Measurements from ENCODE around the gene ELFN2. TPM values are rescaled to one million over a fixed set of nuclear protein-coding genes. Genes with fewer than 3 reads are reported as not detected.

ELFN2 gene
- total RNA-seq, 2 experiments from 2014 or later = 0.57 to 0.79 TPM

- Mint-ChIP-seq H3K27me3 (ENCODE audit: low read depth) (no peaks in the 10 kb centered on the region), H3K4me1 (ENCODE audit: low read depth) (peaks cover 6% of the 10 kb centered on the region), H3K36me3 (ENCODE audit: low read depth) (peaks cover 5% of the 10 kb centered on the region), H3K4me3 (no peak overlapping the region), H3K9me3 (no peaks in the 10 kb centered on the region), H3K27ac (no peak overlapping the region)
- no peak for DNase-seq
- intact Hi-C loops (cut with micrococcal nuclease) = loop anchor here (10.0 kb wide), 1 partner anchor 379 kb away; no protein-coding TSS in a partner anchor
- CTCF ChIA-PET = interaction anchor here (0.6 to 1.1 kb wide), 4 partner anchors 16 to 877 kb away, joined by 3 read pairs; no protein-coding TSS in a partner anchor
Measured at GRCh38 chr22:37453696-37454095, 26.4 kb upstream of the ELFN2 start.

- intact Hi-C loops (cut with micrococcal nuclease) = loop anchor here (10.0 kb wide), 1 partner anchor 376 kb away; no protein-coding TSS in a partner anchor
- Mint-ChIP-seq H3K9me3 (no peaks in the 10 kb centered on the region), H3K27me3 (ENCODE audit: low read depth) (no peaks in the 10 kb centered on the region), H3K4me1 (ENCODE audit: low read depth) (peaks cover 6% of the 10 kb centered on the region), H3K27ac (no peak overlapping the region), H3K4me3 (no peak overlapping the region), H3K36me3 (ENCODE audit: low read depth) (peaks cover 3% of the 10 kb centered on the region)
- DNase-seq = no peak
- CTCF ChIA-PET = no interaction called here
Measured at GRCh38 chr22:37451218-37451617, 23.9 kb upstream of the ELFN2 start.

DNA sequence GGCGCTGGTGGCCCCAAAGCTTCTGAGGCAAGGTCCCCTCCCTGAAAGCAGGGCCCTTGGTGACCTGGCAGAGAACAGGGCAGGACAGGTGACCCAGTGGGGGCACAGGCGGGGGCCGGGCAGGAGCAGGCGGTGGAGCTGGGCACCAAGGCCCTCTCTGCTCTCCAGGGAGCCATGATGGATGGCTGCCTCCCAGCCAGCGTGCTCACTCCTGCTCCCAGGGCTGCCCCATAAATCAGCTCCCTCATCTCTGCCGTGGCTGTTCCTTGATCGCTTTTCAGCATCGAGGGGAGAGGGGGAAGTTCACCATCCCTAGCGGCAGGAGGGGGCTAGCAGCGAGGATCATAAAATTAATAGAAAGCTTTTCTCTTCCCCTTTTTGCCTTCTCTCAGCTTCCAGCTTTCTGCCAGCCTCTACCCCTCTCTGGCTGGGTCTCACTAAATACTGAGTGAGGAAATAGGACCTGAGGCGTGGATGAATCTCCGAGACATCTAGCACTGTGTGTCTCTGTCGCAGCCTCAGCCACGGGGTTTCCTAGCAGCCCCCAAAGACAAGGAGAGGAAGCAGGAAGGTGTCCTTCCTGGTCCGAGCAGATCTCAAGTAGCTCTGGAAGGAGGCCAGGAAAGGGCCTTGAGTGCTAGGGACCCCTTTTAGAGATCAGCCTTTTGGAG, 22.2 kb upstream of the ELFN2 start:
- no peak for DNase-seq
- CTCF ChIA-PET = interaction anchor here (0.6 to 1.1 kb wide), 3 partner anchors 9 to 117 kb away, joined by 3 to 4 read pairs (median 3); no protein-coding TSS in a partner anchor
- Mint-ChIP-seq H3K36me3 (ENCODE audit: low read depth) (peaks cover 3% of the 10 kb centered on the region), H3K27ac (peak overlapping the region; percentile 39), H3K4me3 (no peak overlapping the region), H3K27me3 (ENCODE audit: low read depth) (no peaks in the 10 kb centered on the region), H3K4me1 (ENCODE audit: low read depth) (peaks cover 6% of the 10 kb centered on the region), H3K9me3 (no peaks in the 10 kb centered on the region)
- intact Hi-C loops (cut with micrococcal nuclease) = loop anchor here (10.0 kb wide), 1 partner anchor 375 kb away; no protein-coding TSS in a partner anchor

GRCh38 chr22:37448516-37449127, 21.3 kb upstream of the ELFN2 start:
- Mint-ChIP-seq H3K36me3 (ENCODE audit: low read depth) (peaks cover 3% of the 10 kb centered on the region), H3K27ac (no peak overlapping the region), H3K27me3 (ENCODE audit: low read depth) (no peaks in the 10 kb centered on the region), H3K4me1 (ENCODE audit: low read depth) (peaks cover 7% of the 10 kb centered on the region), H3K4me3 (no peak overlapping the region), H3K9me3 (no peaks in the 10 kb centered on the region)
- CTCF ChIA-PET = interaction anchor here (0.6 to 0.8 kb wide), 2 partner anchors 10 to 28 kb away, joined by 3 to 4 read pairs; no protein-coding TSS in a partner anchor
- intact Hi-C loops (cut with micrococcal nuclease) = no loop called here
- DNase-seq = no peak

- no peak overlapping the region for H3K27ac Mint-ChIP-seq
- H3K9me3 Mint-ChIP-seq = peaks cover 3% of the 10 kb centered on the region
- H3K27me3 Mint-ChIP-seq (ENCODE audit: low read depth) = no peaks in the 10 kb centered on the region
- CTCF ChIA-PET = interaction anchor here (1.2 kb wide), 1 partner anchor 27 kb away, joined by 3 read pairs; no protein-coding TSS in a partner anchor
- H3K4me3 Mint-ChIP-seq = no peak overlapping the region
- H3K36me3 Mint-ChIP-seq (ENCODE audit: low read depth) = no peaks in the 10 kb centered on the region
- H3K4me1 Mint-ChIP-seq (ENCODE audit: low read depth) = peaks cover 4% of the 10 kb centered on the region
- DNase-seq = no peak
- intact Hi-C loops (cut with micrococcal nuclease) = no loop called here
Measured at GRCh38 chr22:37445501-37445900, 18.2 kb upstream of the ELFN2 start.

- intact Hi-C loops (cut with micrococcal nuclease) = no loop called here
- Mint-ChIP-seq H3K4me3 (no peak overlapping the region), H3K9me3 (peaks cover 3% of the 10 kb centered on the region), H3K27me3 (ENCODE audit: low read depth) (no peaks in the 10 kb centered on the region), H3K27ac (no peak overlapping the region), H3K4me1 (ENCODE audit: low read depth) (peaks cover 2% of the 10 kb centered on the region), H3K36me3 (ENCODE audit: low read depth) (no peaks in the 10 kb centered on the region)
- DNase-seq = no peak
- CTCF ChIA-PET = no interaction called here
Measured at GRCh38 chr22:37443977-37444376, 16.7 kb upstream of the ELFN2 start.

DNA sequence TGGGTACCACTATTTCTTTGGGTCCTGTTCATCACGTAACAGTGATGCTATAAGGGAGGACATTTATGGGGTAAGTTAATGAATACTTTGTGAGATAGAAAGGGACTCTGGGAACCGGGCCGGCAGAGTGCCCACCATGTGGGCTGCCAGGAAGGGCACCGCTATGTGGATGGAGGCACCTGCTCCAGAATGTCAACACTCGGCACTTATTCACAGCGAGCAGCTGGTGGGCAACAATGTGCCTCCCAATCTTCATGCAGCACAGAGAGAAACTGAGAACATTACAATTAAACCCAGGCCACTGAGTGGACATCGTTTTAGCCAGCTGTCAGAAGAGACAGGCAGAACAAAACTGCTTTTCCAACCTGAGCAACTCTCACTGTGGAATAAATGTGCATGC, 15.8 kb upstream of the ELFN2 start:
- H3K27me3 Mint-ChIP-seq (ENCODE audit: low read depth) = no peaks in the 10 kb centered on the region
- CTCF ChIA-PET = interaction anchor here (1.4 to 1.8 kb wide), 2 partner anchors 12 to 13 kb away, joined by 4 to 5 read pairs; no protein-coding TSS in a partner anchor
- H3K4me3 Mint-ChIP-seq = no peak overlapping the region
- intact Hi-C loops (cut with micrococcal nuclease) = no loop called here
- peaks cover 3% of the 10 kb centered on the region for H3K9me3 Mint-ChIP-seq
- H3K27ac Mint-ChIP-seq = no peak overlapping the region
- H3K4me1 Mint-ChIP-seq (ENCODE audit: low read depth) = peaks cover 2% of the 10 kb centered on the region
- no peaks in the 10 kb centered on the region for H3K36me3 Mint-ChIP-seq (ENCODE audit: low read depth)
- no peak for DNase-seq

DNA sequence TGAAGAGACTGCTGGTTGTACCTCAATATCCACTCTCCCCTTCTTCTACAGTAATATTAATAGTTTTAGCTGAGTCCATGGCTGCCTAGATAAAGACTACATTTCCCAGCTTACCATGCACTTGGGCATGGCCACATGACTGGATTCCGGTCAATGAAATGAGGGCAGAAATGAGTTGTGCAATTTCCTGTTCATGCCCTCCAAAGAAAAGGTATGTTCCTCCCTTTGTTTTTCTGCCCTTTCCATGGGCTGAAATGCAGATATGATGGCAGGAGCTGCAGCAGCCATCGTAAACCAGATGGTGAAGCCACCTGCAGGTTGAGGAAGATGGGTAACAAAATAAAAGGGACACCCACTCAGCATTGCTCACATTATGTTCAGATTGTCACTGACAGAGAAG, 15.3 kb upstream of the ELFN2 start:
- no peak overlapping the region for H3K4me3 Mint-ChIP-seq
- H3K9me3 Mint-ChIP-seq = peaks cover 3% of the 10 kb centered on the region
- intact Hi-C loops (cut with micrococcal nuclease) = no loop called here
- DNase-seq = no peak
- no peak overlapping the region for H3K27ac Mint-ChIP-seq
- H3K36me3 Mint-ChIP-seq (ENCODE audit: low read depth) = no peaks in the 10 kb centered on the region
- H3K4me1 Mint-ChIP-seq (ENCODE audit: low read depth) = peaks cover 2% of the 10 kb centered on the region
- CTCF ChIA-PET = interaction anchor here (1.4 to 1.8 kb wide), 2 partner anchors 11 to 13 kb away, joined by 4 to 5 read pairs; no protein-coding TSS in a partner anchor
- no peaks in the 10 kb centered on the region for H3K27me3 Mint-ChIP-seq (ENCODE audit: low read depth)

DNA sequence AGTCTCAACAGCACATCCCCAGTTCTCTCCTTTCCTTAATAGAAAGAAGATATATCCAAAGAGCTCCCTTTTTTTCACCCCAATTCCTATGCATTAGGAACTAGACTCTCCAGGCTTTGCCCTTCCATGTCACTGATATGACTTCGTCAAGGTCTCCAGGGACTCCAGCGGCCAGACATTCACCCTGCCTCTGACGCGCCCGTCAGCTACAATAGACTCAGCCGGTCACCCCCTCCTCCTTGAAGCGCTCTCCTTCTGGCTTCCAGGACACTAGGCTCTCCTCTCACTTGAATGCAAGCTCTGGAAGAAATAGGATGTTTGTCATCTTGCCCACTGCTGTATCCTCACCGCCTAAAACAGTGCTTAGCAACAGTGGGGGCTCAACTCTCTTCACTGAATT, 14.9 kb upstream of the ELFN2 start:
- no peaks in the 10 kb centered on the region for H3K27me3 Mint-ChIP-seq (ENCODE audit: low read depth)
- intact Hi-C loops (cut with micrococcal nuclease) = no loop called here
- H3K4me3 Mint-ChIP-seq = no peak overlapping the region
- CTCF ChIA-PET = interaction anchor here (0.8 to 1.8 kb wide), 4 partner anchors 11 to 126 kb away, joined by 4 to 5 read pairs (median 4); no protein-coding TSS in a partner anchor
- H3K36me3 Mint-ChIP-seq (ENCODE audit: low read depth) = no peaks in the 10 kb centered on the region
- H3K4me1 Mint-ChIP-seq (ENCODE audit: low read depth) = peaks cover 2% of the 10 kb centered on the region
- no peak for DNase-seq
- peaks cover 3% of the 10 kb centered on the region for H3K9me3 Mint-ChIP-seq
- H3K27ac Mint-ChIP-seq = no peak overlapping the region

GRCh38 chr22:37440875-37441274, 13.6 kb upstream of the ELFN2 start:
- H3K9me3 Mint-ChIP-seq = peaks cover 3% of the 10 kb centered on the region
- no peaks in the 10 kb centered on the region for H3K27me3 Mint-ChIP-seq (ENCODE audit: low read depth)
- H3K36me3 Mint-ChIP-seq (ENCODE audit: low read depth) = no peaks in the 10 kb centered on the region
- intact Hi-C loops (cut with micrococcal nuclease) = no loop called here
- CTCF ChIA-PET = interaction anchor here (0.6 to 1.2 kb wide), 3 partner anchors 12 to 40 kb away, joined by 3 to 4 read pairs (median 3); no protein-coding TSS in a partner anchor
- DNase-seq = no peak
- H3K4me3 Mint-ChIP-seq = no peak overlapping the region
- H3K4me1 Mint-ChIP-seq (ENCODE audit: low read depth) = peaks cover 2% of the 10 kb centered on the region
- H3K27ac Mint-ChIP-seq = no peak overlapping the region

GRCh38 chr22:37439347-37439746, 12.1 kb upstream of the ELFN2 start:
- Mint-ChIP-seq H3K4me1 (ENCODE audit: low read depth) (peaks cover 2% of the 10 kb centered on the region), H3K9me3 (peaks cover 3% of the 10 kb centered on the region), H3K4me3 (no peak overlapping the region), H3K27ac (no peak overlapping the region), H3K27me3 (ENCODE audit: low read depth) (no peaks in the 10 kb centered on the region), H3K36me3 (ENCODE audit: low read depth) (no peaks in the 10 kb centered on the region)
- CTCF ChIA-PET = interaction anchor here (1.3 to 2.1 kb wide), 2 partner anchors 10 to 123 kb away, joined by 3 to 8 read pairs; no protein-coding TSS in a partner anchor
- no peak for DNase-seq
- intact Hi-C loops (cut with micrococcal nuclease) = no loop called here

DNA sequence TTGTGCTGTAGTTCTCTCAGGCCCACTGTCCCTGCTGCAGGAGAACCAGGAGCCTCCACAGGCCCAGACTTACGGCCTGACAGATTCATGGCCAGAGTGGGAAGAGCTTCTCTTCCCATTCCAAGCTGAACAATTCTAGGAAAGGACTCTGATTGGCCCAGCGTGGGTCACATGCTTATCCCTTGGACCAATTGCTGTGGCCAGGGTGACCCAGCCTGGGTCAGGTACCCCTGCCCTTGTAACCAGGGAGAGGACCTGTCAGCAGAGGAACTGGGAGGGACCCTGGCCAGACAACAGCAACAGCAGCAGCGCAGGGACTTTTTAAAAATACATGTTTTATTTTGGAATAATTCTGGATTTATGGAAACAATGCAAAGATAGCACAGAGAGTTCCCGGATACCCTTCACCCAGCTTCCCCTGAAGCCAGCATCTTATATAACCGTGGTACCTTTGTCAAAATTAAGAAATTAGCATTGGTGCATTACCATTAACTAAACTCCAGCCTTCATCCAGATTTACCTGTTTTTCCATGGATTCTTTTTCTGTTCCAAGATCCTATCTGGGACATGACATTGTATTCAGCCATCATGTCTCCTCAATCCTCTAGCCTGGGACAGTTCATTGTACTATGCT, 8.8 kb upstream of the ELFN2 start:
- H3K36me3 Mint-ChIP-seq (ENCODE audit: low read depth) = peaks cover 1% of the 10 kb centered on the region
- CTCF ChIA-PET = no interaction called here

More for the DNA sequence above, 8.8 kb upstream of the ELFN2 start:
- H3K4me3 Mint-ChIP-seq = no peak overlapping the region
- intact Hi-C loops (cut with micrococcal nuclease) = no loop called here
- H3K27ac Mint-ChIP-seq = no peak overlapping the region
- DNase-seq = no peak
- H3K4me1 Mint-ChIP-seq (ENCODE audit: low read depth) = peaks cover 11% of the 10 kb centered on the region
- no peaks in the 10 kb centered on the region for H3K27me3 Mint-ChIP-seq (ENCODE audit: low read depth)
- H3K9me3 Mint-ChIP-seq = no peaks in the 10 kb centered on the region

Data from activated naive CD4-positive, alpha-beta T cell treated with anti-CD3 and anti-CD28 coated beads for 36 hours (primary cell).